ENCODE measurements around the gene SLC36A3.
"Not testable (repeated sequence)": the region's sequence is repeated elsewhere in the genome, so short reads cannot be mapped to it uniquely, and the experiment has no call there.

SLC36A3 gene

GRCh38 chr5:151257731-151258181 lies 45.8 kb downstream of the SLC36A3 start:
- Histone ChIP-seq H3K9ac (ENCODE audit: low read length) (no peak overlapping the region), H3K36me3 (ENCODE audit: insufficient read depth, low read length) (peaks cover 7% of the 10 kb centered on the region), H3K4me1 (ENCODE audit: insufficient read depth, low read length) (peaks cover 17% of the 10 kb centered on the region), H3K27me3 (ENCODE audit: control insufficient read depth in 1 of 2, insufficient read depth in 2 of 2, low read length in 2 of 2) (no peaks in the 10 kb centered on the region), H3K27ac (ENCODE audit: low read depth, low read length) (no peak overlapping the region), H3K9me3 (ENCODE audit: low read length) (no peaks in the 10 kb centered on the region), H3K4me3 (ENCODE audit: low read depth in 1 of 2, low read length in 2 of 2) (no peak overlapping the region)

GRCh38 chr5:151255621-151256286 lies 47.8 kb downstream of the SLC36A3 start:
- Histone ChIP-seq H3K27ac (ENCODE audit: low read depth, low read length) (no peak overlapping the region), H3K9ac (ENCODE audit: low read length) (no peak overlapping the region), H3K9me3 (ENCODE audit: low read length) (no peaks in the 10 kb centered on the region), H3K36me3 (ENCODE audit: insufficient read depth, low read length) (no peaks in the 10 kb centered on the region), H3K4me3 (ENCODE audit: low read depth in 1 of 2, low read length in 2 of 2) (no peak overlapping the region), H3K27me3 (ENCODE audit: control insufficient read depth in 1 of 2, insufficient read depth in 2 of 2, low read length in 2 of 2) (no peaks in the 10 kb centered on the region), H3K4me1 (ENCODE audit: insufficient read depth, low read length) (peaks cover 17% of the 10 kb centered on the region)

GRCh38 chr5:151254990-151255389 lies 48.6 kb downstream of the SLC36A3 start:
- H3K4me1 ChIP-seq (ENCODE audit: insufficient read depth, low read length), result peaks cover 17% of the 10 kb centered on the region

GRCh38 chr5:151254556-151254955 lies 49.0 kb downstream of the SLC36A3 start:
- Histone ChIP-seq H3K27me3 (ENCODE audit: control insufficient read depth in 1 of 2, insufficient read depth in 2 of 2, low read length in 2 of 2) (no peaks in the 10 kb centered on the region), H3K27ac (ENCODE audit: low read depth, low read length) (no peak overlapping the region), H3K4me1 (ENCODE audit: insufficient read depth, low read length) (peaks cover 17% of the 10 kb centered on the region), H3K36me3 (ENCODE audit: insufficient read depth, low read length) (no peaks in the 10 kb centered on the region), H3K9ac (ENCODE audit: low read length) (no peak overlapping the region), H3K9me3 (ENCODE audit: low read length) (no peaks in the 10 kb centered on the region), H3K4me3 (ENCODE audit: low read depth in 1 of 2, low read length in 2 of 2) (no peak overlapping the region)

More at GRCh38 chr5:151254990-151255389, 48.6 kb downstream of the SLC36A3 start:
- H3K36me3 ChIP-seq (ENCODE audit: insufficient read depth, low read length); H3K4me3 ChIP-seq (ENCODE audit: low read depth in 1 of 2, low read length in 2 of 2); H3K27me3 ChIP-seq (ENCODE audit: control insufficient read depth in 1 of 2, insufficient read depth in 2 of 2, low read length in 2 of 2); H3K9ac ChIP-seq (ENCODE audit: low read length); H3K27ac ChIP-seq (ENCODE audit: low read depth, low read length); H3K9me3 ChIP-seq (ENCODE audit: low read length): not testable (repeated sequence)

GRCh38 chr5:151253605-151253950 lies 50.0 kb downstream of the SLC36A3 start:
- Histone ChIP-seq H3K36me3 (ENCODE audit: insufficient read depth, low read length) (no peaks in the 10 kb centered on the region), H3K27me3 (ENCODE audit: control insufficient read depth in 1 of 2, insufficient read depth in 2 of 2, low read length in 2 of 2) (no peaks in the 10 kb centered on the region), H3K4me3 (ENCODE audit: low read depth in 1 of 2, low read length in 2 of 2) (peak overlapping the region; percentile 96 to 97), H3K27ac (ENCODE audit: low read depth, low read length) (peak overlapping the region; percentile 81), H3K9ac (ENCODE audit: low read length) (peak overlapping the region; percentile 54), H3K9me3 (ENCODE audit: low read length) (no peaks in the 10 kb centered on the region), H3K4me1 (ENCODE audit: insufficient read depth, low read length) (peaks cover 17% of the 10 kb centered on the region)

GRCh38 chr5:151252762-151253604 lies 50.6 kb downstream of the SLC36A3 start, which contains the start of gene GM2A:
GM2A (plus strand) TSS chr5:151253185; CDS start chr5:151253217, 32 bp downstream.
- H3K27me3 ChIP-seq (ENCODE audit: control insufficient read depth in 1 of 2, insufficient read depth in 2 of 2, low read length in 2 of 2), result no peaks in the 10 kb centered on the region
- H3K4me3 ChIP-seq (ENCODE audit: low read depth in 1 of 2, low read length in 2 of 2), result peak within 1 kb of the TSS; percentile 96 to 97
- H3K9me3 ChIP-seq (ENCODE audit: low read length), result no peaks in the 10 kb centered on the region
- H3K4me1 ChIP-seq (ENCODE audit: insufficient read depth, low read length), result peaks cover 17% of the 10 kb centered on the region
- H3K9ac ChIP-seq (ENCODE audit: low read length), result peak within 1 kb of the TSS; percentile 54
- no peaks in the 10 kb centered on the region for H3K36me3 ChIP-seq (ENCODE audit: insufficient read depth, low read length)
- peak within 1 kb of the TSS; percentile 81 for H3K27ac ChIP-seq (ENCODE audit: low read depth, low read length)

- H3K27ac ChIP-seq (ENCODE audit: low read depth, low read length), result no peak overlapping the region
- no peaks in the 10 kb centered on the region for H3K9me3 ChIP-seq (ENCODE audit: low read length)
- H3K4me1 ChIP-seq (ENCODE audit: insufficient read depth, low read length), result peaks cover 13% of the 10 kb centered on the region
- H3K4me3 ChIP-seq (ENCODE audit: low read depth in 1 of 2, low read length in 2 of 2), result no peak overlapping the region
- no peaks in the 10 kb centered on the region for H3K36me3 ChIP-seq (ENCODE audit: insufficient read depth, low read length)
- H3K9ac ChIP-seq (ENCODE audit: low read length), result no peak overlapping the region
- H3K27me3 ChIP-seq (ENCODE audit: control insufficient read depth in 1 of 2, insufficient read depth in 2 of 2, low read length in 2 of 2), result no peaks in the 10 kb centered on the region
Measured at GRCh38 chr5:151251621-151252020, 51.9 kb downstream of the SLC36A3 start.

- Histone ChIP-seq H3K9ac (ENCODE audit: low read length) (no peak overlapping the region), H3K9me3 (ENCODE audit: low read length) (no peaks in the 10 kb centered on the region), H3K27me3 (ENCODE audit: control insufficient read depth in 1 of 2, insufficient read depth in 2 of 2, low read length in 2 of 2) (no peaks in the 10 kb centered on the region), H3K4me3 (ENCODE audit: low read depth in 1 of 2, low read length in 2 of 2) (no peak overlapping the region), H3K36me3 (ENCODE audit: insufficient read depth, low read length) (no peaks in the 10 kb centered on the region), H3K4me1 (ENCODE audit: insufficient read depth, low read length) (peaks cover 13% of the 10 kb centered on the region), H3K27ac (ENCODE audit: low read depth, low read length) (no peak overlapping the region)
Measured at GRCh38 chr5:151251001-151251551, 52.5 kb downstream of the SLC36A3 start.

GRCh38 chr5:151250346-151251000 lies 53.1 kb downstream of the SLC36A3 start:
- no peak overlapping the region for H3K27ac ChIP-seq (ENCODE audit: low read depth, low read length)
- H3K9ac ChIP-seq (ENCODE audit: low read length), result no peak overlapping the region
- H3K9me3 ChIP-seq (ENCODE audit: low read length), result no peaks in the 10 kb centered on the region
- no peaks in the 10 kb centered on the region for H3K36me3 ChIP-seq (ENCODE audit: insufficient read depth, low read length)
- no peaks in the 10 kb centered on the region for H3K27me3 ChIP-seq (ENCODE audit: control insufficient read depth in 1 of 2, insufficient read depth in 2 of 2, low read length in 2 of 2)
- peaks cover 13% of the 10 kb centered on the region for H3K4me1 ChIP-seq (ENCODE audit: insufficient read depth, low read length)
- H3K4me3 ChIP-seq (ENCODE audit: low read depth in 1 of 2, low read length in 2 of 2), result no peak overlapping the region

- no peak overlapping the region for H3K4me3 ChIP-seq (ENCODE audit: low read depth in 1 of 2, low read length in 2 of 2)
- no peak overlapping the region for H3K27ac ChIP-seq (ENCODE audit: low read depth, low read length)
- no peak overlapping the region for H3K9ac ChIP-seq (ENCODE audit: low read length)
- H3K4me1 ChIP-seq (ENCODE audit: insufficient read depth, low read length), result peaks cover 9% of the 10 kb centered on the region
- no peaks in the 10 kb centered on the region for H3K36me3 ChIP-seq (ENCODE audit: insufficient read depth, low read length)
- no peaks in the 10 kb centered on the region for H3K27me3 ChIP-seq (ENCODE audit: control insufficient read depth in 1 of 2, insufficient read depth in 2 of 2, low read length in 2 of 2)
- no peaks in the 10 kb centered on the region for H3K9me3 ChIP-seq (ENCODE audit: low read length)
Measured at GRCh38 chr5:151249281-151249680, 54.3 kb downstream of the SLC36A3 start.

- no peak overlapping the region for H3K9ac ChIP-seq (ENCODE audit: low read length)
- no peaks in the 10 kb centered on the region for H3K36me3 ChIP-seq (ENCODE audit: insufficient read depth, low read length)
- no peaks in the 10 kb centered on the region for H3K9me3 ChIP-seq (ENCODE audit: low read length)
- H3K27ac ChIP-seq (ENCODE audit: low read depth, low read length), result no peak overlapping the region
- H3K4me3 ChIP-seq (ENCODE audit: low read depth in 1 of 2, low read length in 2 of 2), result no peak overlapping the region
- H3K4me1 ChIP-seq (ENCODE audit: insufficient read depth, low read length), result peaks cover 3% of the 10 kb centered on the region
- H3K27me3 ChIP-seq (ENCODE audit: control insufficient read depth in 1 of 2, insufficient read depth in 2 of 2, low read length in 2 of 2), result no peaks in the 10 kb centered on the region
Measured at GRCh38 chr5:151248651-151249050, 54.9 kb downstream of the SLC36A3 start.
